ENCODE results near the gene CCP110. TPM values are rescaled to one million over a fixed set of nuclear protein-coding genes. Genes with fewer than 3 reads are reported as not detected.
A peak's percentile ranks its signal among the peaks of the same experiment; 100 is the strongest.

The CCP110 gene
- total and polyA plus RNA-seq, 12 donors, result 3.0 to 14.0 (median 9.9) TPM

DNA sequence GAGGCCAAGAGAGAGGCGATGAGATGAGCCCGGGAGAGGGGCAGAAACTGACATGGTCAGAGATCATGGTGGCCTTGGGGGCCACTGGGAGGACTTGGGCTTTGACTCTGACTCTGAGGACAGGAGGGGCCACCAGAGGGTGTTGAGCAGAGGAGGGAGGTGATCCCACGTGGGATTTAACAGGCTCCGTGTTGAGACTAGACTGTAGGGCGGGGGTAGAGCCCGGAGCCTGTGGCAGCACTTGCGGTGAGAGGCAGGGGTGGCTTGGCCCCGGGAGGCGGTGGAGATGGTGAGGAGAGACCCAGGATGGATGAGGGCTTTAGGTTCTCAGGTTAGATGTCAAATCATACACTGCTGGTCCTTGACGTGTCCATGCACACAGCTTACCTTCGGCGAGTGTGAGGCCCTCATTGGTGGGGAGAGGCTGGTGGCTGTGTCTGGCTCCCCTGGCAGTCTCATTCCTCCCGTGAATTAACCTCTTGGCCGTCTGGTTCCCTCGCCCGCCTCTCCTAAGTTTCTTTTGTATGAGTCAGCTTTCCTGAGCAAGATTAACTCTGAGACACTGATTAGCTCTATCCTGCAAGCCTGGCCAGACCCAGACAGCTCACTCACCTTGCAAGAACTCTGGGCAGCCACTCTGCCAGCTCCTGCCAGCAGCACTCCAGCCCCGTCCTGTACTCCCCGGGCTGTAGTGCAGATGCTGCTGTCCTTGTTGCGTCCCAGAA lies 71.5 kb downstream of the CCP110 start:
- no peak overlapping the region for H3K4me3 ChIP-seq
- peaks cover 0 to 27% of the 10 kb centered on the region in 2 donors for H3K36me3 ChIP-seq (replicated peaks in 1 of 2)
- H3K27me3 ChIP-seq, result no peaks in the 10 kb centered on the region
- 52 to 83% (median 70%) methylated on average over 16 to 19 of the region's 19 CpGs for WGBS, 4 donors
- H3K9me3 ChIP-seq (replicated peaks in 1 of 3), result no peaks in the 10 kb centered on the region
- TF ChIP-seq POLR2A (IDR thresholded peaks at IDR 0.05), result no peak
- TF ChIP-seq, protein P1, sequence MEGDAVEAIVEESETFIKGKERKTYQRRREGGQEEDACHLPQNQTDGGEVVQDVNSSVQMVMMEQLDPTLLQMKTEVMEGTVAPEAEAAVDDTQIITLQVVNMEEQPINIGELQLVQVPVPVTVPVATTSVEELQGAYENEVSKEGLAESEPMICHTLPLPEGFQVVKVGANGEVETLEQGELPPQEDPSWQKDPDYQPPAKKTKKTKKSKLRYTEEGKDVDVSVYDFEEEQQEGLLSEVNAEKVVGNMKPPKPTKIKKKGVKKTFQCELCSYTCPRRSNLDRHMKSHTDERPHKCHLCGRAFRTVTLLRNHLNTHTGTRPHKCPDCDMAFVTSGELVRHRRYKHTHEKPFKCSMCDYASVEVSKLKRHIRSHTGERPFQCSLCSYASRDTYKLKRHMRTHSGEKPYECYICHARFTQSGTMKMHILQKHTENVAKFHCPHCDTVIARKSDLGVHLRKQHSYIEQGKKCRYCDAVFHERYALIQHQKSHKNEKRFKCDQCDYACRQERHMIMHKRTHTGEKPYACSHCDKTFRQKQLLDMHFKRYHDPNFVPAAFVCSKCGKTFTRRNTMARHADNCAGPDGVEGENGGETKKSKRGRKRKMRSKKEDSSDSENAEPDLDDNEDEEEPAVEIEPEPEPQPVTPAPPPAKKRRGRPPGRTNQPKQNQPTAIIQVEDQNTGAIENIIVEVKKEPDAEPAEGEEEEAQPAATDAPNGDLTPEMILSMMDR (IDR thresholded peaks at IDR 0.05), result no peak
- peak in 6 of 7 donors; percentile 29 to 89 (median 77) for DNase-seq
- intact Hi-C loops (cut with DNase I), result no loop called here
- H3K4me1 ChIP-seq (replicated peaks in 1 of 2), result peaks cover 0 to 5% of the 10 kb centered on the region in 2 donors
- peak overlapping the region in 2 of 5 donors; percentile 26 to 45 for H3K27ac ChIP-seq

- 81 to 90% (median 84%) methylated on average over 6 of the region's 6 CpGs for WGBS, 4 donors
- intact Hi-C loops (cut with DNase I), result no loop called here
- Histone ChIP-seq H3K27ac (no peak overlapping the region), H3K36me3 (replicated peaks in 1 of 2) (peaks cover 0 to 20% of the 10 kb centered on the region in 2 donors), H3K4me1 (replicated peaks in 1 of 2) (peaks cover 0 to 5% of the 10 kb centered on the region in 2 donors), H3K4me3 (no peak overlapping the region), H3K9me3 (replicated peaks in 1 of 3) (no peaks in the 10 kb centered on the region), H3K27me3 (no peaks in the 10 kb centered on the region)
- no peak for DNase-seq
- TF ChIP-seq POLR2A (IDR thresholded peaks at IDR 0.05), result no peak
- TF ChIP-seq, protein P1 (IDR thresholded peaks at IDR 0.05), result no peak
These were observed 75.2 kb downstream of the CCP110 start for GRCh38 chr16:19598805-19599510.

- DNase-seq, result no peak
- no peak overlapping the region for H3K4me3 ChIP-seq
- H3K36me3 ChIP-seq (replicated peaks in 1 of 2), result peaks cover 0 to 11% of the 10 kb centered on the region in 2 donors
- H3K27ac ChIP-seq, result no peak overlapping the region
- intact Hi-C loops (cut with DNase I), result loop anchor here (5.0 kb wide), 1 partner anchor 287 kb away; no protein-coding TSS in a partner anchor
- no peaks in the 10 kb centered on the region for H3K27me3 ChIP-seq
- no peaks in the 10 kb centered on the region for H3K9me3 ChIP-seq (replicated peaks in 1 of 3)
- peaks cover 0 to 1% of the 10 kb centered on the region in 2 donors for H3K4me1 ChIP-seq (replicated peaks in 1 of 2)
- no peak for TF ChIP-seq POLR2A (IDR thresholded peaks at IDR 0.05)
- TF ChIP-seq, protein P1 (IDR thresholded peaks at IDR 0.05), result no peak
- WGBS, 4 donors, result 81 to 90% (median 85%) methylated on average over 5 of the region's 5 CpGs
These were observed 76.4 kb downstream of the CCP110 start for GRCh38 chr16:19599968-19600716.
